SU-DHL-6 (cell line): ENCODE measurements around the gene NUP42.

ENCODE experiments used
- H2AFZ ChIP-seq: fragments of 200-600 bp; sonication (generic); 2 replicates; pipeline ENCODE4 v1.6.1; 2014; ENCODE audit warnings: low read depth, mild to moderate bottlenecking, moderate library complexity, mixed read lengths, antibody characterized with exemption, low read length; ENCODE audit not compliant: severe bottlenecking
- H3F3A ChIP-seq: fragments of 200-600 bp; shearing (Covaris generic); 2 replicates; pipeline ENCODE4 v1.6.0; 2016; ENCODE audit warnings: antibody characterized with exemption, mild to moderate bottlenecking; ENCODE audit not compliant: insufficient read depth
- H3K27ac ChIP-seq: fragments of 200-600 bp; sonication (generic); 2 replicates; pipeline ENCODE4 v1.5.1; 2016; ENCODE audit warnings: low read depth, mild to moderate bottlenecking, low read length, moderate library complexity, mixed read lengths
- H3K27me3 ChIP-seq: fragments of 200-600 bp; sonication (generic), shearing (Covaris generic); 2 replicates; pipeline ENCODE4 v1.6.0; 2014; ENCODE audit warnings: mild to moderate bottlenecking, low read length
- H3K36me3 ChIP-seq: fragments of 200-600 bp; sonication (generic); 2 replicates; pipeline ENCODE4 v1.6.1; 2014; ENCODE audit warnings: mild to moderate bottlenecking, low read length, mixed read lengths
- H3K4me2 ChIP-seq: fragments of 300-600, 200-600 bp; shearing (Covaris generic), sonication (generic); 2 replicates; pipeline ENCODE4 v1.6.0; 2014; ENCODE audit warnings: low read length, low read depth, mild to moderate bottlenecking; ENCODE audit not compliant: poor library complexity, severe bottlenecking
- H3K4me3 ChIP-seq: fragments of 200-600 bp; sonication (generic); 2 replicates; pipeline ENCODE4 v1.5.1; 2014; ENCODE audit warnings: antibody characterized with exemption, low read length, mild to moderate bottlenecking, mixed read lengths; ENCODE audit not compliant: insufficient read depth, poor library complexity, severe bottlenecking
- H3K79me2 ChIP-seq: fragments of 200-600 bp; sonication (generic); 2 replicates; pipeline ENCODE4 v1.6.1; 2014; ENCODE audit warnings: mild to moderate bottlenecking, low read length, moderate library complexity; ENCODE audit not compliant: insufficient read depth
- H3K9ac ChIP-seq: fragments of 200-600 bp; sonication (generic); 2 replicates; pipeline ENCODE4 v1.7.0; 2014; ENCODE audit warnings: mild to moderate bottlenecking, low read length
- H3K9me2 ChIP-seq: fragments of 200-600 bp; sonication (generic); replicated peaks from 2 replicates; pipeline ENCODE4 v1.6.1; 2014; ENCODE audit warnings: low read length; ENCODE audit not compliant: insufficient read depth
- H3K9me3 ChIP-seq: fragments of 200-600 bp; sonication (generic); 2 replicates; pipeline ENCODE4 v1.6.1; 2014; ENCODE audit warnings: low read length, mixed read lengths; ENCODE audit not compliant: insufficient read depth
- H4K20me1 ChIP-seq: fragments of 200-600 bp; sonication (generic); 2 replicates; pipeline ENCODE4 v1.6.1; 2014; ENCODE audit warnings: low read depth, mild to moderate bottlenecking, antibody characterized with exemption, low read length, moderate library complexity, mixed read lengths
- EZH2phosphoT487 ChIP-seq: fragments of 200-600 bp; sonication (generic), shearing (Covaris generic); conservative IDR thresholded peaks from 2 replicates; pipeline ENCODE4 v1.6.1; 2018; ENCODE audit warnings: mild to moderate bottlenecking, antibody characterized with exemption, low read length, moderate library complexity, mixed read lengths
- TF ChIP-seq, protein P1 (sequence below): fragments of 200-600 bp; sonication (generic); IDR thresholded peaks from one replicate; pipeline ENCODE4 v1.5.1; 2017; ENCODE audit warnings: antibody characterized with exemption, mild to moderate bottlenecking, low read length, moderate library complexity; ENCODE audit not compliant: insufficient read depth, poor library complexity, severe bottlenecking

NUP42 gene

DNA sequence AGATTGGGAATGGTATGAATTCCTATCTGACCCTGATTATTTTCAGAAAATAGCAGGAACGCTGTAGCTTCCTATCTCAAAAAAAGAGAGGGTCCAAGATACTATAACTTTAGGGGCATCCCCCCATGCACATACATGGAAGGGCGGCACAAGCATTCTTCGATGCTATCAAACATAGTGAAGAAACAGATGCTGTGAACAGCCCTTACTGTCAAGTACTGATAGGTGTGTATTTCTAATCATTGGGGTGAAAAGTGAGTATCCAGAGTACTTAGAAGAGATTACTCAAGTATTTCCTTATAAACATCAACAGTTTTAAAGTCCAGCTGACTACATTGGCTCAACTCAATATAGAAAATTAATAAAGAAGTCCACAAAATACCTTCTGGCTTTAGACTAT, 17.0 kb upstream of the NUP42 start:
- Histone ChIP-seq H3F3A (0 out of 2 replicates have a peak, but pooled peaks cover 7% of the 10 kb centered on the region), H3K27ac (no peak overlapping the region), H3K9ac (no peak overlapping the region), H2AFZ (no peak overlapping the region), H3K9me3 (no peaks in the 10 kb centered on the region), H3K9me2 (no peaks in the 10 kb centered on the region), H3K36me3 (0 out of 2 replicates have a peak, but pooled peaks cover 3% of the 10 kb centered on the region), H3K4me2 (no peak overlapping the region), H4K20me1 (no peaks in the 10 kb centered on the region), H3K27me3 (no peaks in the 10 kb centered on the region), H3K4me3 (no peak overlapping the region), H3K79me2 (no peaks in the 10 kb centered on the region)
- TF ChIP-seq, protein P1, sequence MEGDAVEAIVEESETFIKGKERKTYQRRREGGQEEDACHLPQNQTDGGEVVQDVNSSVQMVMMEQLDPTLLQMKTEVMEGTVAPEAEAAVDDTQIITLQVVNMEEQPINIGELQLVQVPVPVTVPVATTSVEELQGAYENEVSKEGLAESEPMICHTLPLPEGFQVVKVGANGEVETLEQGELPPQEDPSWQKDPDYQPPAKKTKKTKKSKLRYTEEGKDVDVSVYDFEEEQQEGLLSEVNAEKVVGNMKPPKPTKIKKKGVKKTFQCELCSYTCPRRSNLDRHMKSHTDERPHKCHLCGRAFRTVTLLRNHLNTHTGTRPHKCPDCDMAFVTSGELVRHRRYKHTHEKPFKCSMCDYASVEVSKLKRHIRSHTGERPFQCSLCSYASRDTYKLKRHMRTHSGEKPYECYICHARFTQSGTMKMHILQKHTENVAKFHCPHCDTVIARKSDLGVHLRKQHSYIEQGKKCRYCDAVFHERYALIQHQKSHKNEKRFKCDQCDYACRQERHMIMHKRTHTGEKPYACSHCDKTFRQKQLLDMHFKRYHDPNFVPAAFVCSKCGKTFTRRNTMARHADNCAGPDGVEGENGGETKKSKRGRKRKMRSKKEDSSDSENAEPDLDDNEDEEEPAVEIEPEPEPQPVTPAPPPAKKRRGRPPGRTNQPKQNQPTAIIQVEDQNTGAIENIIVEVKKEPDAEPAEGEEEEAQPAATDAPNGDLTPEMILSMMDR: no peak
- TF ChIP-seq EZH2phosphoT487: no peak

DNA sequence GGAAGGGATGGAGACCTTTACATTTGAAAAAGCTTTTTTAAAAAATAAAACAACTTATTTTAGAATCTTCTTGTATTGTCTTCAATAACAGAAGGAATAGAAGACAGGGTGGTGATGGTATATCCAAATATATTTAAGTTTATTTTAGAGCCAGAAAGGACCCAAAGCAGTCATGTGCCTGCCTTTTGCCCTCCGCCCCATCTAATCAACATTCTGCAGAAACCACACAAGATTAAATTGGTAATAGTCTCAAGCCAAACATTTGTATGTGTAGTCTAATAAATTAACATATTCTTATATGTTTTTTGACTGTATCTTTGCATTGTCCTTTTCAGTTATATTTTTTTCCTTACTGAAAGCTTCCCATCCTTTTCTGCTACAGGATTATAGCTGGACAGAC, 16.5 kb upstream of the NUP42 start:
- no peaks in the 10 kb centered on the region for H3K27me3 ChIP-seq
- no peaks in the 10 kb centered on the region for H3K79me2 ChIP-seq
- TF ChIP-seq, protein P1: no peak
- TF ChIP-seq EZH2phosphoT487: no peak
- no peak overlapping the region for H3K4me3 ChIP-seq
- no peak overlapping the region for H2AFZ ChIP-seq
- no peak overlapping the region for H3K9ac ChIP-seq
- H3K9me2 ChIP-seq: no peaks in the 10 kb centered on the region
- H3K4me2 ChIP-seq: no peak overlapping the region
- 0 out of 2 replicates have a peak, but pooled peaks cover 7% of the 10 kb centered on the region for H3F3A ChIP-seq
- H3K36me3 ChIP-seq: 0 out of 2 replicates have a peak, but pooled peaks cover 3% of the 10 kb centered on the region
- H4K20me1 ChIP-seq: no peaks in the 10 kb centered on the region
- H3K27ac ChIP-seq: no peak overlapping the region
- no peaks in the 10 kb centered on the region for H3K9me3 ChIP-seq

DNA sequence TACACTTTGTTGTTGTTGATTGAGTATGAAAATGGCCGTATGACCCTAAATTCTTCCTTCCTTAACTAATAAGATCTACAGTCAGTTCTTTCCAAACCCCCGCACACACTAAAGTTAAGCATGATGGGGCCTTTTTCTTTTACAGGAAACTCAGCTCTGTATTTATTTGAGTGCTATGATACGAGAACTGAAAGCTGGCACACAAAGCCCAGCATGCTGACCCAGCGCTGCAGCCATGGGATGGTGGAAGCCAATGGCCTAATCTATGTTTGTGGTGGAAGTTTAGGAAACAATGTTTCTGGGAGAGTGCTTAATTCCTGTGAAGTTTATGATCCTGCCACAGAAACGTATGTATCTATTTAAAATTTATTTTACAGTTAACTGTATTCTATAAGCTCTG, 14.2 kb upstream of the NUP42 start:
- TF ChIP-seq, protein P1: no peak
- TF ChIP-seq EZH2phosphoT487: no peak
- Histone ChIP-seq H3K4me3 (no peak overlapping the region), H3K36me3 (0 out of 2 replicates have a peak, but pooled peaks cover 3% of the 10 kb centered on the region), H3K27me3 (no peaks in the 10 kb centered on the region), H3K9me2 (no peaks in the 10 kb centered on the region), H3K79me2 (no peaks in the 10 kb centered on the region), H2AFZ (no peak overlapping the region), H3K27ac (no peak overlapping the region), H3K4me2 (no peak overlapping the region), H4K20me1 (no peaks in the 10 kb centered on the region), H3K9me3 (no peaks in the 10 kb centered on the region), H3F3A (0 out of 2 replicates have a peak, but pooled peaks cover 7% of the 10 kb centered on the region), H3K9ac (no peak overlapping the region)
